Calu3 (cell line): Measurements from ENCODE around the gene DSCAM. TPM values are rescaled to one million over a fixed set of nuclear protein-coding genes. Genes with fewer than 3 reads are reported as not detected.

Experiments used
- BruUV-seq: library from RNA; stranded (reverse); fragments of 400-500 nt; replicated peaks from 2 replicates; lab custom pipeline; 2021; lab: Mats Ljungman, UMichigan
- CTCF ChIA-PET: fragments of 300-600 bp; sonication (Branson Sonifier 250); formaldehyde crosslinking; loops from one replicate; lab custom pipeline; 2022; ENCODE audit warnings: antibody characterized with exemption; lab: Charles Lee
- DNase-seq: peaks from one replicate; pipeline ENCODE4 v3.0.0; 2022
- H3K27ac Mint-ChIP-seq: one replicate; pipeline ENCODE4 v1.8.0; 2022; ENCODE audit warnings: mixed read lengths; ENCODE audit not compliant: unreplicated experiment
- H3K27me3 Mint-ChIP-seq: one replicate; pipeline ENCODE4 v1.8.0; 2022; ENCODE audit warnings: mixed read lengths; ENCODE audit not compliant: unreplicated experiment
- H3K36me3 Mint-ChIP-seq: one replicate; pipeline ENCODE4 v1.8.0; 2022; ENCODE audit warnings: mild to moderate bottlenecking, moderate library complexity, mixed read lengths; ENCODE audit not compliant: insufficient read depth, unreplicated experiment
- H3K4me1 Mint-ChIP-seq: one replicate; pipeline ENCODE4 v1.8.0; 2022; ENCODE audit warnings: mild to moderate bottlenecking, low read depth, mixed read lengths; ENCODE audit not compliant: unreplicated experiment
- H3K4me3 Mint-ChIP-seq: one replicate; pipeline ENCODE4 v1.8.0; 2022; ENCODE audit warnings: mild to moderate bottlenecking, low read depth, moderate library complexity, mixed read lengths; ENCODE audit not compliant: unreplicated experiment
- H3K9me3 Mint-ChIP-seq: one replicate; pipeline ENCODE4 v1.8.0; 2022; ENCODE audit warnings: low read depth, mixed read lengths; ENCODE audit not compliant: unreplicated experiment
- CTCF ChIP-seq: fragments of 200-600 bp; IDR thresholded peaks from one replicate; pipeline ENCODE4 v1.8.0; 2022; ENCODE audit warnings: antibody characterized with exemption; ENCODE audit not compliant: unreplicated experiment
- intact Hi-C: fragments of 100-400 bp; cut with micrococcal nuclease; formaldehyde crosslinking; loops from one replicate; pipeline ENCODE4 v1.10.0; 2022; ENCODE audit not compliant: unreplicated experiment
- total RNA-seq: library from RNA; stranded (reverse); gene quantifications from 2 replicates; pipeline ENCODE4 v1.2.3, GENCODE V29; 2022

DSCAM gene
- total RNA-seq, 1 experiment from 2014 or later: not detected

- BruUV-seq: no TSS peak
- intact Hi-C loops: no loop called here
- DNase-seq: no peak
- H3K4me3 Mint-ChIP-seq: no peak overlapping the region
- no peaks in the 10 kb centered on the region for H3K4me1 Mint-ChIP-seq
- no peaks in the 10 kb centered on the region for H3K36me3 Mint-ChIP-seq
- no peaks in the 10 kb centered on the region for H3K9me3 Mint-ChIP-seq
- no peak for TF ChIP-seq CTCF
- CTCF ChIA-PET: no interaction called here
- no peak overlapping the region for H3K27ac Mint-ChIP-seq
- no peaks in the 10 kb centered on the region for H3K27me3 Mint-ChIP-seq
These were observed 442.6 kb downstream of the DSCAM start for GRCh38 chr21:40404396-40404800.

GRCh38 chr21:40402884-40403582 lies 443.9 kb downstream of the DSCAM start:
- no peak for DNase-seq
- H3K27me3 Mint-ChIP-seq: no peaks in the 10 kb centered on the region
- intact Hi-C loops: no loop called here
- no peaks in the 10 kb centered on the region for H3K4me1 Mint-ChIP-seq
- BruUV-seq: no TSS peak
- no peak for TF ChIP-seq CTCF
- no peak overlapping the region for H3K4me3 Mint-ChIP-seq
- CTCF ChIA-PET: no interaction called here
- H3K36me3 Mint-ChIP-seq: no peaks in the 10 kb centered on the region
- H3K9me3 Mint-ChIP-seq: peaks cover 3% of the 10 kb centered on the region
- no peak overlapping the region for H3K27ac Mint-ChIP-seq

- H3K9me3 Mint-ChIP-seq: peaks cover 7% of the 10 kb centered on the region
- BruUV-seq: no TSS peak
- no peak for DNase-seq
- H3K27me3 Mint-ChIP-seq: no peaks in the 10 kb centered on the region
- no peaks in the 10 kb centered on the region for H3K4me1 Mint-ChIP-seq
- CTCF ChIA-PET: no interaction called here
- no peaks in the 10 kb centered on the region for H3K36me3 Mint-ChIP-seq
- no peak overlapping the region for H3K4me3 Mint-ChIP-seq
- intact Hi-C loops: no loop called here
- H3K27ac Mint-ChIP-seq: no peak overlapping the region
- TF ChIP-seq CTCF: no peak
These were observed 451.2 kb downstream of the DSCAM start for GRCh38 chr21:40395732-40396131.

- no TSS peak for BruUV-seq
- Mint-ChIP-seq H3K9me3 (peaks cover 8% of the 10 kb centered on the region), H3K4me1 (no peaks in the 10 kb centered on the region), H3K36me3 (no peaks in the 10 kb centered on the region), H3K27me3 (no peaks in the 10 kb centered on the region), H3K4me3 (no peak overlapping the region), H3K27ac (no peak overlapping the region)
- DNase-seq: no peak
- intact Hi-C loops: no loop called here
- CTCF ChIA-PET: no interaction called here
- TF ChIP-seq CTCF: no peak
These were observed 453.9 kb downstream of the DSCAM start for GRCh38 chr21:40393066-40393465.
